H1 (cell line): ENCODE results near the gene CNTNAP1. TPM values are rescaled to one million over a fixed set of nuclear protein-coding genes. Genes with fewer than 3 reads are reported as not detected.

ENCODE experiments used
- CTCF ChIA-PET: fragments of 300-600 bp; sonication (Branson Sonifier 250); formaldehyde crosslinking; loops from one replicate; lab custom pipeline; 2021; ENCODE audit not compliant: partially characterized antibody; lab: Charles Lee
- POLR2A ChIA-PET: fragments of 300-600 bp; sonication (Branson Sonifier 250); formaldehyde crosslinking; loops from one replicate; lab custom pipeline; 2021; ENCODE audit warnings: inconsistent platforms; ENCODE audit not compliant: partially characterized antibody; lab: Charles Lee
- DNase-seq, 2 experiments: peaks; one replicate each; pipeline versions ENCODE4 v3.0.0 to v3.0.0-alpha.2; 2010 to 2022; ENCODE audit warnings: low spot score in 2 of 2, low read depth in 1 of 2, mixed read lengths in 1 of 2
- FAIRE-seq: peaks from 2 replicates; lab custom pipeline; 2011; peaks lifted over from hg19 to GRCh38; lab: Jason Lieb, UNC
- H2AFZ ChIP-seq: 2 replicates; pipeline ENCODE4 v1.8.1; 2012; ENCODE audit warnings: low read length, inconsistent platforms
- H2AK5ac ChIP-seq: 2 replicates; pipeline ENCODE4 v1.6.1; 2013; ENCODE audit warnings: low read depth, low read length
- H2BK120ac ChIP-seq: replicated peaks from 2 replicates; pipeline ENCODE3; 2013; ENCODE audit warnings: low read depth, low read length, inconsistent platforms
- H2BK12ac ChIP-seq: 2 replicates; pipeline ENCODE4 v1.6.1; 2013; ENCODE audit warnings: low read depth, low read length
- H2BK15ac ChIP-seq: 2 replicates; pipeline ENCODE4 v1.6.1; 2013; ENCODE audit warnings: low read length
- H2BK20ac ChIP-seq: 2 replicates; pipeline ENCODE4 v1.6.1; 2013; ENCODE audit warnings: low read length
- H2BK5ac ChIP-seq: 2 replicates; pipeline ENCODE4 v1.6.1; 2013; ENCODE audit warnings: low read depth, low read length
- H3K14ac ChIP-seq: 2 replicates; pipeline ENCODE4 v1.6.1; 2013; ENCODE audit warnings: inconsistent platforms; ENCODE audit not compliant: insufficient read length
- H3K18ac ChIP-seq: 2 replicates; pipeline ENCODE4 v1.6.1; 2013; ENCODE audit warnings: low read length; ENCODE audit errors: extremely low read depth
- H3K23ac ChIP-seq: 2 replicates; pipeline ENCODE4 v1.6.1; 2013; ENCODE audit warnings: inconsistent platforms; ENCODE audit not compliant: insufficient read length
- H3K23me2 ChIP-seq: 2 replicates; pipeline ENCODE4 v1.6.1; 2013; ENCODE audit warnings: low read depth, low read length
- H3K27ac ChIP-seq: 2 replicates; pipeline ENCODE4 v1.6.1; 2011; ENCODE audit warnings: low read depth, low read length, inconsistent platforms
- H3K27me3 ChIP-seq, 4 experiments: replicated peaks in 1 of 4; 1 replicate in 1 of 4; 2 replicates in 3 of 4; pipeline versions ENCODE4 v1.6.1 to v1.8.1; 2011 to 2013; ENCODE audit warnings: low read length in 3 of 4, mild to moderate bottlenecking in 3 of 4, inconsistent platforms in 2 of 4, mixed read lengths in 2 of 4, moderate library complexity in 1 of 4; ENCODE audit not compliant: control insufficient read depth in 3 of 4, insufficient read depth in 3 of 4; ENCODE audit errors: extremely low read depth in 1 of 4
- H3K36me3 ChIP-seq, 4 experiments: 2 replicates each; pipeline versions ENCODE4 v1.6.1 to v1.8.1; 2011 to 2013; ENCODE audit warnings: mild to moderate bottlenecking in 4 of 4, low read length in 3 of 4, moderate library complexity in 2 of 4, control low read depth in 1 of 4, inconsistent platforms in 1 of 4; ENCODE audit not compliant: insufficient read depth in 4 of 4, control insufficient read depth in 2 of 4
- H3K4ac ChIP-seq: replicated peaks from 2 replicates; pipeline ENCODE3; 2013; ENCODE audit warnings: low read length, low read depth, mixed read lengths, inconsistent platforms; ENCODE audit not compliant: insufficient read length
- H3K4me1 ChIP-seq, 4 experiments: replicated peaks in 1 of 4; 1 replicate in 1 of 4; 2 replicates in 3 of 4; pipeline versions ENCODE4 v1.6.1 to v1.8.1; 2011 to 2013; ENCODE audit warnings: low read length in 3 of 4, inconsistent platforms in 2 of 4, mixed read lengths in 1 of 4; ENCODE audit not compliant: insufficient read depth in 4 of 4, control insufficient read depth in 3 of 4
- H3K4me2 ChIP-seq, 2 experiments: 2 replicates each; pipeline versions ENCODE4 v1.6.1 to v1.8.1; 2011 to 2013; ENCODE audit warnings: low read depth in 2 of 2, low read length in 2 of 2, control low read depth in 1 of 2, inconsistent platforms in 1 of 2, mild to moderate bottlenecking in 1 of 2; ENCODE audit not compliant: insufficient read depth in 1 of 2
- H3K4me3 ChIP-seq, 4 experiments: fragments of 200-600, 300-600 bp in 1 of 4; sonication (generic), shearing (Covaris generic), sonication (Bioruptor Twin) in 1 of 4; 2 replicates each; pipeline versions ENCODE4 v1.5.1 to v1.8.1; 2011 to 2016; ENCODE audit warnings: low read length in 4 of 4, low read depth in 3 of 4, control low read depth in 2 of 4, inconsistent platforms in 2 of 4, mild to moderate bottlenecking in 2 of 4, mixed read lengths in 1 of 4, moderate library complexity in 1 of 4; ENCODE audit not compliant: insufficient read depth in 2 of 4; ENCODE audit errors: extremely low read depth in 1 of 4
- H3K56ac ChIP-seq: replicated peaks from 2 replicates; pipeline ENCODE3; 2013; ENCODE audit warnings: low read depth, mild to moderate bottlenecking, mixed read lengths, low read length, inconsistent platforms; ENCODE audit not compliant: insufficient read length
- H3K79me1 ChIP-seq: 2 replicates; pipeline ENCODE4 v1.6.1; 2013; ENCODE audit warnings: low read depth, low read length, control low read depth
- H3K79me2 ChIP-seq, 2 experiments: 2 replicates each; pipeline versions ENCODE4 v1.6.1 to v1.8.1; 2012 to 2013; ENCODE audit warnings: low read length in 2 of 2, mild to moderate bottlenecking in 2 of 2, inconsistent platforms in 1 of 2; ENCODE audit not compliant: insufficient read depth in 2 of 2, control insufficient read depth in 1 of 2
- H3K9ac ChIP-seq, 4 experiments: replicated peaks in 1 of 4; 1 replicate in 1 of 4; 2 replicates in 3 of 4; pipeline versions ENCODE4 v1.6.1 to v1.8.1; 2011 to 2013; ENCODE audit warnings: low read depth in 3 of 4, low read length in 3 of 4, control low read depth in 2 of 4, mild to moderate bottlenecking in 2 of 4, moderate library complexity in 2 of 4, inconsistent platforms in 1 of 4; ENCODE audit errors: extremely low read depth in 1 of 4
- H3K9me3 ChIP-seq, 2 experiments: 2 replicates each; pipeline versions ENCODE4 v1.6.1 to v1.8.1; 2012 to 2013; ENCODE audit warnings: mild to moderate bottlenecking in 2 of 2, moderate library complexity in 2 of 2, control low read depth in 1 of 2, inconsistent platforms in 1 of 2, low read depth in 1 of 2, low read length in 1 of 2, mixed read lengths in 1 of 2; ENCODE audit not compliant: insufficient read depth in 2 of 2
- H4K20me1 ChIP-seq, 2 experiments: replicated peaks in 1 of 2; 2 replicates each; pipeline versions ENCODE3 to v1.8.1; 2011 to 2013; ENCODE audit warnings: inconsistent platforms in 2 of 2, low read length in 2 of 2, mild to moderate bottlenecking in 1 of 2; ENCODE audit not compliant: insufficient read depth in 2 of 2, control insufficient read depth in 1 of 2
- H4K5ac ChIP-seq: 2 replicates; pipeline ENCODE4 v1.6.1; 2013; ENCODE audit warnings: low read length, low read depth, mixed read lengths, inconsistent platforms; ENCODE audit not compliant: insufficient read length
- H4K8ac ChIP-seq: 2 replicates; pipeline ENCODE4 v1.8.0; 2013; ENCODE audit warnings: mild to moderate bottlenecking, moderate library complexity, low read length, inconsistent platforms; ENCODE audit not compliant: insufficient read depth; ENCODE audit errors: extremely low read depth
- H4K91ac ChIP-seq: replicated peaks from 2 replicates; pipeline ENCODE3; 2013; ENCODE audit warnings: low read length, mixed read lengths, inconsistent platforms; ENCODE audit not compliant: insufficient read length
- EGR1 ChIP-seq: IDR thresholded peaks from 2 replicates; pipeline ENCODE4 v1.6.1; 2011; ENCODE audit warnings: low read depth, low read length, borderline replicate concordance
- RNF2 ChIP-seq: fragments of 200-900, 300-1000 bp; sonication (generic); IDR thresholded peaks from 2 replicates; pipeline ENCODE4 v1.7.1; 2016; ENCODE audit warnings: borderline replicate concordance, low read depth, mild to moderate bottlenecking, antibody characterized with exemption, low read length; ENCODE audit not compliant: poor library complexity, severe bottlenecking; ENCODE audit errors: missing control alignments
- SUZ12 ChIP-seq: fragments of 200-600 bp; sonication (generic); IDR thresholded peaks from 2 replicates; pipeline ENCODE4 v1.6.1; 2012; ENCODE audit warnings: mild to moderate bottlenecking, inconsistent platforms, low read length, moderate library complexity, mixed read lengths
- TEAD4 ChIP-seq: IDR thresholded peaks from 2 replicates; pipeline ENCODE4 v1.6.1; 2012; ENCODE audit warnings: low read depth, low read length, inconsistent platforms, mixed read lengths
- WGBS, 2 experiments: shearing (Covaris generic) in 1 of 2; methylation state at CpG; one replicate each; pipeline versions ENCODE4 v1.1.6 to v1.1.7; 2013 to 2015; ENCODE audit warnings: low lambda C conversion rate in 2 of 2, mixed read lengths in 2 of 2, inconsistent platforms in 1 of 2, low coverage in 1 of 2, missing lambda C conversion rate in 1 of 2; ENCODE audit not compliant: insufficient replicate concordance in 2 of 2, insufficient coverage in 1 of 2, insufficient read length in 1 of 2; ENCODE audit errors: extremely low coverage in 1 of 2, missing lambda C conversion rate in 1 of 2; 5-methylcytosine and 5-hydroxymethylcytosine counted together
- polyA plus RNA-seq, 7 experiments: library from polyadenylated mRNA; depleted of rRNA in 3 of 7; stranded (reverse) in 5 of 7; unstranded in 2 of 7; fragments of >200 nt in 5 of 7; fragments of 200-250 nt in 2 of 7; gene quantifications; 1 replicate in 5 of 7; 2 replicates in 1 of 7; 4 replicates in 1 of 7; pipeline versions ENCODE4 v1.2.1 to v1.2.3, GENCODE V29; 2011 to 2013; ENCODE audit warnings: missing spikeins in 2 of 7, mixed read lengths in 2 of 7
- total RNA-seq: library from RNA; stranded (reverse); fragmentation: NEBNext Ultra II Directional; extraction: Animal tissue kit (Norgen Biotek cat#: 25700); gene quantifications from 2 replicates; pipeline ENCODE4 v1.2.1, GENCODE V29; 2021
- TF ChIP-seq, protein P1 (sequence below): IDR thresholded peaks from 2 replicates; pipeline ENCODE4 v1.6.1; 2012; ENCODE audit warnings: inconsistent platforms
- TF ChIP-seq, protein P2 (sequence below): IDR thresholded peaks from 2 replicates; pipeline ENCODE4 v1.6.1; 2011; ENCODE audit warnings: low read length, improper control_type of control experiment

Gene CNTNAP1
- total and polyA plus RNA-seq, 2 of the 8 experiments (the other 6 are each of a cell fraction or from before 2014, with no cell fraction given): 4.7 to 10.0 TPM

DNA sequence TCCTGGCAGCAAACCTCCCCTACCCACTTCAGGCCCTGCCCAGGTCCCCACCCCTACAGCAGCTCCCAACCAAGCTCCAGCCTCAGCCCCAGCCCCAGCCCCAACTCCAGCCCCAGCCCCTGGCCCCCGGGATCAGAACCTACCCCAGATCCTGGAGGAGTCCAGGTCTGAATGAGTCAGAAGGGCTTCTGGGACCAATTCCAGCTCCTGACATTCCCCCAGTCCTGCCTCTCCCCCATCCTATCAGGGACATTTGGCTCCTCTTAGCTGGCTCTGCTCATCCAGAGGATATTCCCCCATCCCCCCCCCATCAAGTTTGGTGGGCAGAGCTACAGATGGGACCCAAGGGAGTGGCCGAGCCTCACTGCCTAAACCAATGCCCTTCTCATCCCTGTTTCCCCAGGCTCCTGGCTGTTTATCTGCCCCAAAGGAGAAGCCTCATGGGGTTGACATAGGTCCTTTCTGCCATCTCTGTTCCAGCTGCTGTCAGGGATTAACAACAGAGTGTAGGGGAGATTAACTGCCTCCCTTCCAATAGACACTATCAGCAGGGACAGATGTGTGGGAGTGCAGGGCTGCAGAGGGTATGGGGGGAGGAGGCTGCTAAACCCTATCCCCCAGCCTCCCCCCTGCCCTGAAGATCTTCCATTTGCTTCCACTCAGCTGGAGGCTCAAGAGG is 16.5 kb downstream of the CNTNAP1 start:
- Histone ChIP-seq H2BK20ac (no peak overlapping the region), H2BK5ac (no peak overlapping the region), H2BK12ac (no peak overlapping the region), H4K20me1 (peaks cover 0 to 3% of the 10 kb centered on the region in 2 experiments), H4K8ac (no peak overlapping the region), H3K9me3 (no peaks in the 10 kb centered on the region), H2AFZ (no peak overlapping the region), H2AK5ac (no peak overlapping the region), H3K23me2 (no peaks in the 10 kb centered on the region; the same call in 1 of the 2 replicates), H3K27ac (no peak overlapping the region), H3K56ac (no peak overlapping the region), H3K79me1 (no peaks in the 10 kb centered on the region), H3K23ac (no peak overlapping the region), H3K14ac (no peak overlapping the region), H3K4ac (no peak overlapping the region), H3K36me3 (peaks cover 0 to 16% (median 5%) of the 10 kb centered on the region in 4 experiments), H2BK120ac (no peak overlapping the region), H4K5ac (no peak overlapping the region), H4K91ac (no peak overlapping the region), H2BK15ac (no peak overlapping the region), H3K4me1 (0 out of 7 replicates have a peak, but pooled peaks cover 0 to 2% (median 0%) of the 10 kb centered on the region in 4 experiments), H3K4me3 (no peak overlapping the region), H3K18ac (no peak overlapping the region), H3K9ac (no peak overlapping the region), H3K4me2 (no peak overlapping the region), H3K27me3 (no peaks in the 10 kb centered on the region), H3K79me2 (no peaks in the 10 kb centered on the region)
- ChIA-PET POLR2A (no interaction called here), CTCF (interaction anchor here (1.3 to 2.2 kb wide), 5 partner anchors 9 to 120 kb away, joined by 3 to 7 read pairs (median 4); no protein-coding TSS in a partner anchor)
- 100% methylated on average over 2 of the region's 2 CpGs; no CpG with 5 or more reads in 1 of the 2 experiments for WGBS, 2 experiments
- DNase-seq (no peak), FAIRE-seq (no peak)
- TF ChIP-seq RNF2 (no peak), EGR1 (no peak), SUZ12 (no peak), TEAD4 (no peak)
- TF ChIP-seq, protein P1, sequence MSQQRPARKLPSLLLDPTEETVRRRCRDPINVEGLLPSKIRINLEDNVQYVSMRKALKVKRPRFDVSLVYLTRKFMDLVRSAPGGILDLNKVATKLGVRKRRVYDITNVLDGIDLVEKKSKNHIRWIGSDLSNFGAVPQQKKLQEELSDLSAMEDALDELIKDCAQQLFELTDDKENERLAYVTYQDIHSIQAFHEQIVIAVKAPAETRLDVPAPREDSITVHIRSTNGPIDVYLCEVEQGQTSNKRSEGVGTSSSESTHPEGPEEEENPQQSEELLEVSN: no peak
- TF ChIP-seq, protein P2, sequence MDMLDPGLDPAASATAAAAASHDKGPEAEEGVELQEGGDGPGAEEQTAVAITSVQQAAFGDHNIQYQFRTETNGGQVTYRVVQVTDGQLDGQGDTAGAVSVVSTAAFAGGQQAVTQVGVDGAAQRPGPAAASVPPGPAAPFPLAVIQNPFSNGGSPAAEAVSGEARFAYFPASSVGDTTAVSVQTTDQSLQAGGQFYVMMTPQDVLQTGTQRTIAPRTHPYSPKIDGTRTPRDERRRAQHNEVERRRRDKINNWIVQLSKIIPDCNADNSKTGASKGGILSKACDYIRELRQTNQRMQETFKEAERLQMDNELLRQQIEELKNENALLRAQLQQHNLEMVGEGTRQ: no peak
